IMR-90 (cell line): Measurements from ENCODE around the gene FAM83B. TPM values are rescaled to one million over a fixed set of nuclear protein-coding genes. Genes with fewer than 3 reads are reported as not detected.
A peak's percentile ranks its signal among the peaks of the same experiment; 100 is the strongest.

Experiments
- ATAC-seq: fragments of 200-7000 bp; cut with Tn5 transposase; 2 replicates; pipeline ENCODE4 v1.9.1; 2020; ENCODE audit warnings: low read depth, mild to moderate bottlenecking, moderate library complexity
- BruUV-seq: library from RNA; stranded (reverse); fragments of 400-500 nt; replicated peaks from 2 replicates; lab custom pipeline; 2021; lab: Mats Ljungman, UMichigan
- CTCF ChIA-PET: fragments of 300-600 bp; formaldehyde crosslinking; extraction: SDS; loops from one replicate; lab custom pipeline; 2021; ENCODE audit warnings: antibody characterized with exemption; lab: Yijun Ruan, JAX
- POLR2A ChIA-PET: fragments of 300-600 bp; sonication (Branson Sonifier 250); formaldehyde crosslinking; loops from one replicate; lab custom pipeline; 2022; ENCODE audit warnings: antibody characterized with exemption; ENCODE audit not compliant: unreplicated experiment; lab: Charles Lee
- DNase-seq: peaks from one replicate; pipeline ENCODE4 v3.0.0; 2013
- H2AFZ ChIP-seq: replicated peaks from 2 replicates; pipeline ENCODE3; 2013; ENCODE audit warnings: low read length, mild to moderate bottlenecking; ENCODE audit not compliant: poor library complexity
- H2AK5ac ChIP-seq: 2 replicates; pipeline ENCODE4 v1.6.1; 2013; ENCODE audit warnings: low read depth, low read length, inconsistent platforms
- H2AK9ac ChIP-seq: replicated peaks from 2 replicates; pipeline ENCODE3; 2013; ENCODE audit warnings: mild to moderate bottlenecking, low read depth, low read length, moderate library complexity; ENCODE audit not compliant: poor library complexity
- H2BK120ac ChIP-seq: 2 replicates; pipeline ENCODE4 v1.6.1; 2013; ENCODE audit warnings: low read depth, low read length, inconsistent platforms
- H2BK15ac ChIP-seq: 3 replicates; pipeline ENCODE4 v1.6.1; 2013; ENCODE audit warnings: low read depth, low read length, inconsistent platforms
- H2BK20ac ChIP-seq: 2 replicates; pipeline ENCODE4 v1.6.1; 2013; ENCODE audit warnings: low read depth, mild to moderate bottlenecking, inconsistent platforms, low read length, moderate library complexity
- H2BK5ac ChIP-seq: 2 replicates; pipeline ENCODE4 v1.6.1; 2013; ENCODE audit warnings: mild to moderate bottlenecking, low read depth, low read length, inconsistent platforms; ENCODE audit not compliant: poor library complexity, severe bottlenecking
- H3K14ac ChIP-seq: replicated peaks from 2 replicates; pipeline ENCODE4 v1.6.1; 2013; ENCODE audit warnings: low read depth, low read length, inconsistent platforms
- H3K18ac ChIP-seq: 2 replicates; pipeline ENCODE4 v1.6.1; 2013; ENCODE audit warnings: low read depth, low read length, control low read depth
- H3K23ac ChIP-seq: 2 replicates; pipeline ENCODE4 v1.6.1; 2013; ENCODE audit warnings: low read depth, low read length, inconsistent platforms
- H3K27ac ChIP-seq: 2 replicates; pipeline ENCODE4 v1.5.1; 2013; ENCODE audit warnings: mild to moderate bottlenecking, control low read depth, low read length; ENCODE audit not compliant: insufficient read depth
- H3K27me3 ChIP-seq: 2 replicates; pipeline ENCODE4 v1.6.1; 2013; ENCODE audit warnings: low read length; ENCODE audit not compliant: control insufficient read depth, insufficient read depth
- H3K36me3 ChIP-seq: 2 replicates; pipeline ENCODE4 v1.6.1; 2013; ENCODE audit warnings: low read length, mixed read lengths; ENCODE audit not compliant: control insufficient read depth, insufficient read depth
- H3K4ac ChIP-seq: 2 replicates; pipeline ENCODE4 v1.6.1; 2013; ENCODE audit warnings: low read depth, low read length, inconsistent platforms
- H3K4me1 ChIP-seq: 2 replicates; pipeline ENCODE4 v1.6.1; 2013; ENCODE audit warnings: low read length, mixed read lengths; ENCODE audit not compliant: control insufficient read depth, insufficient read depth
- H3K4me2 ChIP-seq: 2 replicates; pipeline ENCODE4 v1.6.1; 2013; ENCODE audit warnings: low read depth, mild to moderate bottlenecking, control low read depth, low read length, moderate library complexity
- H3K4me3 ChIP-seq: 2 replicates; pipeline ENCODE4 v1.5.1; 2013; ENCODE audit warnings: low read depth, mild to moderate bottlenecking, control low read depth, low read length, moderate library complexity; ENCODE audit not compliant: insufficient read depth
- H3K56ac ChIP-seq: 2 replicates; pipeline ENCODE4 v1.6.1; 2013; ENCODE audit warnings: low read length, inconsistent platforms; ENCODE audit not compliant: insufficient read depth; ENCODE audit errors: extremely low read depth
- H3K79me1 ChIP-seq, 2 experiments: 2 replicates each; pipeline ENCODE4 v1.6.1; 2013; ENCODE audit warnings: low read length in 2 of 2, inconsistent platforms in 1 of 2, low read depth in 1 of 2
- H3K9ac ChIP-seq: 2 replicates; pipeline ENCODE4 v1.6.1; 2013; ENCODE audit warnings: low read depth, low read length, control low read depth
- H3K9me1 ChIP-seq: 2 replicates; pipeline ENCODE4 v1.6.1; 2013; ENCODE audit warnings: low read length, inconsistent platforms; ENCODE audit not compliant: insufficient read depth
- H3K9me3 ChIP-seq: 2 replicates; pipeline ENCODE4 v1.6.1; 2013; ENCODE audit warnings: low read length; ENCODE audit not compliant: control insufficient read depth, insufficient read depth
- H4K20me1 ChIP-seq: 2 replicates; pipeline ENCODE4 v1.6.1; 2013; ENCODE audit warnings: low read length, inconsistent platforms; ENCODE audit not compliant: insufficient read depth
- H4K5ac ChIP-seq: 2 replicates; pipeline ENCODE4 v1.6.1; 2013; ENCODE audit warnings: mild to moderate bottlenecking, low read depth, low read length, control low read depth
- H4K8ac ChIP-seq, 2 experiments: 2 replicates each; pipeline ENCODE4 v1.6.1; 2013; ENCODE audit warnings: low read depth in 2 of 2, low read length in 2 of 2, control low read depth in 1 of 2, inconsistent platforms in 1 of 2
- H4K91ac ChIP-seq: 2 replicates; pipeline ENCODE4 v1.6.1; 2013; ENCODE audit warnings: low read depth, low read length, inconsistent platforms; ENCODE audit not compliant: insufficient read depth
- BHLHE40 ChIP-seq: fragments of 150-350 bp; IDR thresholded peaks from 2 replicates; pipeline ENCODE4 v1.6.1; 2016; ENCODE audit warnings: mild to moderate bottlenecking, low read depth, low read length
- CEBPB ChIP-seq: IDR thresholded peaks from 2 replicates; pipeline ENCODE4 v1.6.1; 2012; ENCODE audit warnings: low read depth, low read length, improper control_type of control experiment
- CHD1 ChIP-seq: IDR thresholded peaks from 2 replicates; pipeline ENCODE4 v1.6.1; 2012; ENCODE audit warnings: low read depth, low read length, improper control_type of control experiment
- CTCF ChIP-seq: conservative IDR thresholded peaks from 2 replicates; pipeline ENCODE4 v1.5.1; 2012; ENCODE audit warnings: mild to moderate bottlenecking, low read depth, low read length, improper control_type of control experiment
- ELK1 ChIP-seq: fragments of 150-350 bp; IDR thresholded peaks from 2 replicates; pipeline ENCODE4 v1.6.1; 2016; ENCODE audit warnings: low read depth, mild to moderate bottlenecking, low read length, moderate library complexity, borderline replicate concordance
- FOS ChIP-seq: fragments of 150-350 bp; IDR thresholded peaks from 2 replicates; pipeline ENCODE4 v1.6.1; 2016; ENCODE audit warnings: low read depth, low read length
- MAFK ChIP-seq: IDR thresholded peaks from 2 replicates; pipeline ENCODE4 v1.6.1; 2012; ENCODE audit warnings: low read depth, low read length, improper control_type of control experiment
- MAZ ChIP-seq: IDR thresholded peaks from 2 replicates; pipeline ENCODE4 v1.6.1; 2012; ENCODE audit warnings: low read depth, mild to moderate bottlenecking, low read length, improper control_type of control experiment, moderate library complexity, borderline replicate concordance
- MXI1 ChIP-seq: IDR thresholded peaks from 2 replicates; pipeline ENCODE4 v1.6.1; 2012; ENCODE audit warnings: low read depth, mild to moderate bottlenecking, low read length, moderate library complexity, borderline replicate concordance
- NFE2L2 ChIP-seq: fragments of 150-350 bp; IDR thresholded peaks from 2 replicates; pipeline ENCODE4 v1.6.1; 2016; ENCODE audit warnings: low read depth, mild to moderate bottlenecking, low read length
- POLR2A ChIP-seq: IDR thresholded peaks from 2 replicates; pipeline ENCODE4 v1.6.1; 2012; ENCODE audit warnings: mild to moderate bottlenecking, low read depth, low read length
- RAD21 ChIP-seq: IDR thresholded peaks from 2 replicates; pipeline ENCODE4 v1.6.1; 2012; ENCODE audit warnings: low read length, improper control_type of control experiment
- RCOR1 ChIP-seq: IDR thresholded peaks from 2 replicates; pipeline ENCODE4 v1.6.1; 2012; ENCODE audit warnings: mild to moderate bottlenecking, low read length, improper control_type of control experiment; ENCODE audit not compliant: insufficient replicate concordance
- RFX5 ChIP-seq: IDR thresholded peaks from 2 replicates; pipeline ENCODE4 v1.8.0; 2012; ENCODE audit warnings: low read depth, mild to moderate bottlenecking, low read length, moderate library complexity
- SMC3 ChIP-seq: fragments of 150-350 bp; IDR thresholded peaks from 2 replicates; pipeline ENCODE4 v1.6.1; 2016; ENCODE audit warnings: low read depth, mild to moderate bottlenecking, antibody characterized with exemption, low read length, moderate library complexity
- USF2 ChIP-seq: fragments of 150-350 bp; IDR thresholded peaks from 2 replicates; pipeline ENCODE4 v1.6.1; 2017; ENCODE audit warnings: mild to moderate bottlenecking, antibody characterized with exemption, low read length, low read depth
- WGBS, 2 experiments: methylation state at CpG; one replicate each; pipeline versions ENCODE4 v1.1.5 to v1.1.7; 2013; ENCODE audit warnings: missing lambda C conversion rate in 2 of 2; ENCODE audit not compliant: insufficient read length in 1 of 2; ENCODE audit errors: extremely low coverage in 2 of 2; 5-methylcytosine and 5-hydroxymethylcytosine counted together
- dilution Hi-C: fragments of 300-500 bp; cut with HindIII; formaldehyde crosslinking; loops from one replicate; pipeline ENCODE4 v1.14.3; 2018; ENCODE audit warnings: low sequenced_read_pairs; ENCODE audit not compliant: unreplicated experiment
- in situ Hi-C: fragments of 300-500 bp; cut with MboI; formaldehyde crosslinking; loops from 3 replicates; pipeline ENCODE4 v1.14.3; 2019; ENCODE audit warnings: low sequenced_read_pairs, inconsistent platforms, mixed read lengths
- intact Hi-C: fragments of 100-400 bp; cut with micrococcal nuclease; formaldehyde crosslinking; loops from 2 replicates; pipeline ENCODE4 v1.10.0; 2022
- polyA plus RNA-seq, 3 experiments: library from polyadenylated mRNA; depleted of rRNA; stranded (reverse); fragments of >200 nt; gene quantifications; 2 replicates each; pipeline ENCODE4 v1.2.3, GENCODE V29; 2012; ENCODE audit warnings: low replicate concordance in 1 of 3
- total RNA-seq: library from RNA; depleted of rRNA; stranded (reverse); fragments of >200 nt; gene quantifications from 2 replicates; pipeline ENCODE4 v1.2.3, GENCODE V29; 2012

FAM83B gene
- total and polyA plus RNA-seq, 2 of the 4 experiments (the other 2 are of a cell fraction), result 0.02 to 0.18 TPM

GRCh38 chr6:54813892-54814291, 32.7 kb upstream of the FAM83B start:
- no peak overlapping the region for H2BK5ac ChIP-seq
- no peaks in the 10 kb centered on the region; the same call in 1 of the 2 replicates for H3K9me3 ChIP-seq
- H2AK9ac ChIP-seq, result no peak overlapping the region
- no TSS peak for BruUV-seq
- no peaks in the 10 kb centered on the region for H4K20me1 ChIP-seq
- ChIA-PET CTCF (interaction anchor here (0.6 to 1.4 kb wide), 2 partner anchors 11 to 426 kb away, joined by 4 to 5 read pairs; no protein-coding TSS in a partner anchor), POLR2A (no interaction called here)
- H2BK120ac ChIP-seq, result no peak overlapping the region
- no peaks in the 10 kb centered on the region for H3K27me3 ChIP-seq
- WGBS, 2 experiments, result no CpG with 5 or more reads among the region's 3 CpGs
- dilution Hi-C loops, result no loop called here
- H4K91ac ChIP-seq, result no peak overlapping the region
- H3K4ac ChIP-seq, result no peak overlapping the region
- H2BK15ac ChIP-seq, result no peak overlapping the region
- no peak overlapping the region for H2AK5ac ChIP-seq
- H3K9ac ChIP-seq, result no peak overlapping the region
- no peaks in the 10 kb centered on the region for H3K9me1 ChIP-seq
- H3K18ac ChIP-seq, result no peak overlapping the region
- H3K4me1 ChIP-seq, result peaks cover 2% of the 10 kb centered on the region; the same call in 1 of the 2 replicates
- no peak overlapping the region for H2AFZ ChIP-seq
- no peak overlapping the region for H3K4me2 ChIP-seq
- DNase-seq (peak; percentile 68), ATAC-seq (peak; percentile 49; the same call in 1 of the 2 replicates)
- TF ChIP-seq NFE2L2 (no peak), CEBPB (no peak), CHD1 (no peak), SMC3 (no peak), FOS (no peak), MAFK (no peak), ELK1 (no peak), BHLHE40 (no peak), RFX5 (no peak), CTCF (no peak), RAD21 (no peak), MAZ (no peak), RCOR1 (no peak), MXI1 (no peak), USF2 (no peak), POLR2A (no peak)
- no peak overlapping the region for H3K23ac ChIP-seq
- H2BK20ac ChIP-seq, result no peak overlapping the region
- H3K4me3 ChIP-seq, result no peak overlapping the region
- H3K36me3 ChIP-seq, result no peaks in the 10 kb centered on the region
- H3K14ac ChIP-seq, result no peak overlapping the region
- H3K79me1 ChIP-seq, result no peaks in the 10 kb centered on the region
- H4K5ac ChIP-seq, result no peak overlapping the region
- no peak overlapping the region for H4K8ac ChIP-seq
- in situ Hi-C loops, result no loop called here
- intact Hi-C loops, result no loop called here
- H3K56ac ChIP-seq, result no peak overlapping the region
- H3K27ac ChIP-seq, result no peak overlapping the region
